DMS 273 (cell line): ENCODE data around the gene GALNTL6.

Source experiments
- DNase-seq: peaks from one replicate; lab custom pipeline; 2025; ENCODE audit not compliant: unreplicated experiment; lab: John Stamatoyannopoulos, UW

GALNTL6 gene

DNA sequence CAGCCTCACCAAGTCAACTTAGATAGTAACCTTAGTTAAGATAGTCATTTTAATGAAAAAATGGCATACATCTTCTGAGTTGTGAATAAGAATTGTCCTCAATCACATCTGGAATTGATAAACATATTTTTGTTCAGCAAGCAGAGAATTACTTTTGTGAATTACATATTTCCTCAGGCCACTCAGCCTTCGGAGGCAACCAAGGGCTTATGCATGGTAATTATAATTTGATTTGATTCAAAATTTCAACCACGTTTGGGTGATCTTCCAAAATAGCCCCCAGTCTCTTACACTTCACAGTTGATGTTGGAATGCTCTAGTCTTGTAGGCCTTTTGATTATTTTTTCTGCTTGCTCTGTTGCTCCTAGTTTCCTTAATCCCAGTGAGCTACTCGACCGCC lies 63.4 kb downstream of the GALNTL6 start:
- no peak for DNase-seq

DNA sequence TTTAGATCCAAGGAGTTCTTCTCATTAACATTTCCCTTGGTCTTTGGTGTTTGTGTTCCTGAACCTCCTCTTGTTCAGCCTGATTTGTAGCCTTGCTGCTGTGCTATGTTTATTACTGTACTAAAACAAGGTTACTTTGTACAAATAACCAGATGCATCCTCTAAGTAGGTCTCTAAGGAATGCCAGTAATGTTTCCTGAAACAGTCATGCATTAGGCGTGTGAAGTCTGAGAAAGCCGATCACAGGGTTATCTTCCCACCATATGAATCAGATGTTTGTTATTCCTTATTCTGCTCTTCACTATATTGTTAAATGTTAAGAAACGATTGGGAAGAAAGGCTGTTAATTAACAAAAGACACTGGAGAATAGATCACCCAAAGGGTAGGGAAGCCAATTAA lies 66.9 kb downstream of the GALNTL6 start:
- DNase-seq: no peak

- DNase-seq: no peak
These were observed 76.5 kb downstream of the GALNTL6 start for GRCh38 chr4:171889681-171890080.

DNA sequence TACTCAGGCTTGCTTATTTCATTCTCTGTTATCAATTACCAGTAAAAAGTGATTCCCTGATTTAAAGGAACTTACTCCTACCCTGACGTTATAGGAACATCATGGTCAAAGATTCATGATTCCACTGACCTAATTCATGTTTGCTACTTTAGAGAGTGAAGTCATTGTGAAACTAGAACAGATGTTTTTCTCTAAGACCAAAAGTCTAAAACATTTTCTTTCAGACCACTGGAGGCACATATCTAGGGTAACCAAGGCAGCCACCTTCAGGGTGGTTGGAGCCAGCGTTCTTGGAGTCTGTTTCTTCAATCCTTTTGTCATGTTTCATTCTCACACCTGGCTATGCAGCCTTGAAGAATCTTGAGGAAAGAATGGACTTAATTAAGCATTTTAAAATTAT lies 77.8 kb downstream of the GALNTL6 start:
- DNase-seq: no peak

- no peak for DNase-seq
These were observed 83.2 kb downstream of the GALNTL6 start for GRCh38 chr4:171896426-171896825.

- no peak for DNase-seq
These were observed 106.1 kb downstream of the GALNTL6 start for GRCh38 chr4:171919314-171919713.

- DNase-seq: no peak
These were observed 107.7 kb downstream of the GALNTL6 start for GRCh38 chr4:171920901-171921300.

DNA sequence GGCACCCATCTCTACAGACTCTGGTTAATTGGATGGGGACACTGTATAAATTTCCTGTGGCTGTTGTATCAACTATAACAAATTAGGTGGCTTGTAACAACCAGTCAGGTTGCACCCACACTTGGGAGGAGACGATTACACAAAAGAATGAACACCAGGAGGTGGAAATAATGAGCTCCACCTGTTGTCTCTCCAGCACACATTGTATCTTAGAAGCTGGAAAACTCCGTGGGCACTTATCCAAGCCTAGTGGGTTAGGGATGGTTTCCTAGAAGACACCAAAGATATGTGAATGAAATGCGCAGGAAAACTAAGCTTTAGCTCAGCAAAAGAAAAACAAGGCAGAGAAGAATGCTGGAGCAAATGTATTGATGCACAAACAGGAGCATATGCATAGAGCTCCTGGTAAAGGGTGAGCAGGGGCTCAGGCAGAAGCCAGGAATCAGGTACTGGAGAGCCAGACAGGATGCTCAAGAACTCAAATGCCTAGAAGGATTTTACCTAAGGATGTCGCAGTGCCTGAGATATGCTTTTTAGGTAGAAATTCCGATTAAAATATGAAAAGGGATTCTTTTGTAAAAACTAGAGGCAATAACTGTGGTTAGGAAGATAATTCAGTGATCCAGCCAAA lies 111.7 kb downstream of the GALNTL6 start:
- no peak for DNase-seq

DNA sequence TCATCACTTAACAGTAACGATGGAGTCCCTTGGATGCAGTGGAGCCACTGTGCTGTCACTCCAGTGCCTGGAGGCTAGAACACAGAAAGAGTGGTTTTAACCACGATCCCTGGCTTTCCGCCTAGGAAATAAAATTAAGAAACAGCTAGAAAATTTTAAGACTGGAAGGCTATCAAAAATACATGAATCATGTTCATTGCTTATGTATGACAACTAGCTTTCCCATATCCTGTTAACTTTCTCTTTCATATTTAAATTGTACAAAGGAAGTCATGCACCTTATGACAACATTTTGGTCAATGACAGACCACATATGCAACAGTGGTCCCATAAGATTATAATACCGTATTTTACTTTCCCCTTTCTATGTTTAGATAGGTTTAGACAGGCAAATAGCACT lies 115.1 kb downstream of the GALNTL6 start:
- no peak for DNase-seq

- no peak for DNase-seq
These were observed 116.3 kb downstream of the GALNTL6 start for GRCh38 chr4:171929477-171929876.

DNA sequence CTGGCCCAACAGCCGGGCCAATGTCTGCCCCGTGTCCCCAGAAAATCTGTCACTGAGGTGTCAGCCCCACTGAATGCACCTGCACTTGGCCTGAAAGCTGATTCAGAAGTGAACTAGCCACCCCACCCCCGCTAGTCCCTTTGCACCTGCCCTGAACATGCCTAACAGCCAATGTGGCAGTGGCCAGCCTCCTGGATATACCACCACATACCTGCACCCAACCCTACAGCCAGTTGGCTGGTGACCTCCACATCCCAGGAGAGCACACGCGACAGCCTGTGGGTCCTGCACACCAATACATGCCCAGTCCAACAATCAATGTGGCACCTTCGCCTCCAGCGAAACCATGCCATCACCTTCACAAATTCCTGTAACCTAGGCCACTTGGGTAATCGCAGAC lies 116.7 kb downstream of the GALNTL6 start:
- no peak for DNase-seq

GRCh38 chr4:171932238-171932637 lies 119.0 kb downstream of the GALNTL6 start:
- no peak for DNase-seq

DNA sequence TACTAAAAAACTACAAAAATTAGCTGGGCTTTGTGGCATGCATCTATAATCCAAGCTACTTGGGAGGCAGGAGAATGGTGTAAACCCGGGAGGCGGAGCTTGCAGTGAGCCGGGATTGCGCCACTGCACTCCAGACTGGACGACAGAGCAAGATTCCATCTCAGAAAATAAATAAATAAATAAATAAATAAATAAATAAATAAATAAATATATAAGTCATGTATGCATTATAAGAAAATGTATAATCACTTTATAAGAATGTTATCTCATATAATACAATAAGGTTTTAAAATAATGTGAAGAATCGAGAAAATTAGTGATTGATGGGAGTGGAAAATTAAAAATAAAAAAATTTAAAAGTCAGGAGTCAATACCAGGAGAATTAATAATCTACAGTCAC lies 127.5 kb downstream of the GALNTL6 start:
- no peak for DNase-seq

GRCh38 chr4:171947400-171947799 lies 134.2 kb downstream of the GALNTL6 start:
- DNase-seq: no peak

DNA sequence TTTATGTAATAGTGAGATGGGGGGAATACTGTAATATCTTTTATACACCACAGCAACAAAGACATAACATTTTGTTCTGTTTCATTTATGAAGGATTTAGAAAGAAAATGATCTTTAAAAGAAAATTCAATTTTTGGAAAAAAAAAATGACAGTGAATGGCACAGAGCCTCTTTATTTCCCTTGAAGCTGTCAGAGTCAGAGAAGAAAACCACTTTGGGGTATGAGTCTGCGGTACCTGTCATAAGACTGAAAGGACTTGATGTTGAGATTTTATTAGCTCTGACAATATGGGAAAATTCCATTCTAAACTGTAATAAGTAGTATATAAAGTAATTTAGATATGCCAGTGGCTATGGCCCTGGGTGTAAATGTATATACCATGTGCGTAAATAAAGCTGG lies 134.8 kb downstream of the GALNTL6 start:
- no peak for DNase-seq

GRCh38 chr4:171954650-171955049 lies 141.4 kb downstream of the GALNTL6 start:
- DNase-seq: no peak

DNA sequence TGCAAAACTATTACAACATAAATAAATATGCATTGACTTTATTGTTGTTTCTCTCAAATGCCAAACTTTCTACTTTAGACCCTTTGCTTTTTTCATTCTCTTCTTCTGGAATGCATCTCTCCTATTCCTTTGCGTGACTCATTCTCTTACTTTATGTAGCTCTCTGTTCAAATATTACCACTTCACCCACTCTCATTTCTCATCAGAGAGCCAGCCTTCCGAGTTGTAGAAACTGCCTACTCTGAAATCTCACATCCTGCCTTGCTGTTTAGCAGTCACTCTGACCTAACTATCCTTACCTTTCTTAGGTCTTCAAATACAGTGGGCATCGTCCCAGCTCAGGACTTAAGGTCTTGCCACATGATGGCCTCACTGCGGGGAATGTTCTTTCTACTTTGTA lies 143.5 kb downstream of the GALNTL6 start:
- no peak for DNase-seq

DNA sequence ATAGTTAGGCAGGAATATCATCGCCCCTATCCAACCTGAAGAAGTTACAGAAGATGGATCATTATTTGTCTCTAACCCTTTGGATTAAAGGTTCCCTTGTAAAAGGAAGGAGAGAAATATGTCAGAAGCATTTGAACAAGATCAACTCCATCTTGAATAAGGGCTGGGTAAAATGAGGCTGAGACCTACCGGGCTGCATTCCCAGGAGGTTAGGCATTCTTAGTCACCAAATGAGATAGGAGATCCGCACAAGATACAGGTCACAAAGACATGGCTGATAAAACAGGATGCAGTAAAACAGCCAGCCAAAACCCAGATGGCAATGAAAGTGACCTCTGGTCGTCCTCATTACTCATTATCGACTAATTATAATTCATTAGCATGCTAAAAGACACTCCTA lies 148.9 kb downstream of the GALNTL6 start:
- DNase-seq: no peak

- DNase-seq: no peak
These were observed 153.2 kb downstream of the GALNTL6 start for GRCh38 chr4:171966356-171966755.

DNA sequence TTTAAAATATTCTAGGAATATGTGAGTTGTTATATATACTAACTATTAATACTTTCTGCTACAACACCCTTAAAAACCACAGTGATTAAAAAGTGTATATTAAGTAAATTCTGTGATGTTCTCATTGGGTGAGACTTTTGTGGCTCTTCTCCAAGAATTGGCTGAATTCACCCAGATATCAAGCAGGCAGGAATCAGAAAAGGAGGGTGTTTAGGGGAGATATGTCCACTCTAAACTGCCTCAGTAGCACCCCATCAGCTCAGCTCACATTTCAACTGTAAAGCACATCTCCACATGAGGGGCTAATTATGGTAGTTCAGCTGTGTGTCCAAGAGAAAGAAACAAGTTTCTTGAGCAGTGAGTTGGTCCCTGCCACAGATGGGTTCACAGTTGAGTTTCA lies 165.0 kb downstream of the GALNTL6 start:
- DNase-seq: no peak

DNA sequence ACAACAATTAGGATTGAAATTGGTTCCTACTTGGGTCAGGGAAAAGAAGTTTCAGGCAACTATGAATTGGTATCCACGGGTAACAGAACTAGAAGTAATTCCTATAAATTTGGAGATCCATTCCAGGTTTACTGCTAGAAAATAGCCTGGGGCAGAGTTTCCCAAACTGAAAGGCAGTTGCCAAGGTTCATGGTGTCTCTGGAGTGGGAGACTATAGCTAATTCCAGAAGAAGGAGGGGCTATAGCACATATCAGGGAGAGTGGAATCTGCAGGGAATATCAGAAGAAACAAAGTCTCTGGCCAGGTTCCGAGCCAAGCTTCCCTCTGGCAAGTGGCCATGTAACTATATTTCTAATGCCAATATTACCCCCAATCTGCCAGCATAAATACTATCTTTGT lies 166.3 kb downstream of the GALNTL6 start:
- no peak for DNase-seq

- no peak for DNase-seq
These were observed 168.0 kb downstream of the GALNTL6 start for GRCh38 chr4:171981185-171981584.

- DNase-seq: no peak
These were observed 171.0 kb downstream of the GALNTL6 start for GRCh38 chr4:171983935-171984805.
